Measurements from ENCODE around the gene RNU2-1. TPM values are rescaled to one million over a fixed set of nuclear protein-coding genes. Genes with fewer than 3 reads are reported as not detected.

RNU2-1 gene
- total and polyA plus RNA-seq, 2 experiments from 2014 or later = 11.2 TPM; not detected in 1

DNA sequence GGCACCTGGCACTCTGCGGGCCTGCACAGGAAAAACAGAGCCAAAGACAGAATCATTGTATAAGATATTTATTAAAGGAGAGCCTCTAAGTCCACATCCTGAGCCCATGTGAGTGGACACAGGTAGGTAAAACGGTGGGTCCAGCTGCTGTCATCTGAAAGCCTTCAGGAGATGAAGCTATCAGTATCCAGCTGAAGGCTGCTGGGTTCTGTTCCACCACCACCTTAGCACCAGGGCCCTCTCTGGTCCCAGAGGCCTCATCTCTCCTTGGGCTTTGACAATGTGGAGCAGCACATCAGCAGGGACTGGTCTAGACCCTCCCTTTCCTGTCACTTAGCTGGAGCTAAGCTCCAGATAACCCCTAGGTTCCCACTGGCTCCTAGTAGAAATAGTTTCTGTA is 14.8 kb downstream of the RNU2-1 start:
- Histone ChIP-seq H3F3A (replicated peaks; ENCODE audit: low read depth) (no peaks in the 10 kb centered on the region), H2AFZ (no peak overlapping the region), H3K4me1 (ENCODE audit: insufficient read depth) (no peaks in the 10 kb centered on the region), H3K27me3 (ENCODE audit: insufficient read depth) (no peaks in the 10 kb centered on the region), H3K4me3 (no peak overlapping the region), H3K36me3 (ENCODE audit: insufficient read depth) (no peaks in the 10 kb centered on the region), H3K4me2 (no peak overlapping the region), H4K20me1 (replicated peaks; ENCODE audit: insufficient read depth) (no peaks in the 10 kb centered on the region), H3K27ac (ENCODE audit: low read depth) (no peak overlapping the region), H3K79me2 (replicated peaks; ENCODE audit: insufficient read depth) (no peaks in the 10 kb centered on the region), H3K9me2 (ENCODE audit: insufficient read depth) (no peaks in the 10 kb centered on the region)
- Mint-ChIP-seq H3K27ac (no peak overlapping the region), H3K4me3 (no peak overlapping the region), H3K27me3 (ENCODE audit: insufficient read depth, low read depth, poor library complexity) (peaks cover 5% of the 10 kb centered on the region), H3K9me3 (no peaks in the 10 kb centered on the region), H3K36me3 (ENCODE audit: low read depth) (peaks cover 3% of the 10 kb centered on the region; the same call in 1 of the 3 replicates), H3K4me1 (no peaks in the 10 kb centered on the region)
- TF ChIP-seq, protein P1, sequence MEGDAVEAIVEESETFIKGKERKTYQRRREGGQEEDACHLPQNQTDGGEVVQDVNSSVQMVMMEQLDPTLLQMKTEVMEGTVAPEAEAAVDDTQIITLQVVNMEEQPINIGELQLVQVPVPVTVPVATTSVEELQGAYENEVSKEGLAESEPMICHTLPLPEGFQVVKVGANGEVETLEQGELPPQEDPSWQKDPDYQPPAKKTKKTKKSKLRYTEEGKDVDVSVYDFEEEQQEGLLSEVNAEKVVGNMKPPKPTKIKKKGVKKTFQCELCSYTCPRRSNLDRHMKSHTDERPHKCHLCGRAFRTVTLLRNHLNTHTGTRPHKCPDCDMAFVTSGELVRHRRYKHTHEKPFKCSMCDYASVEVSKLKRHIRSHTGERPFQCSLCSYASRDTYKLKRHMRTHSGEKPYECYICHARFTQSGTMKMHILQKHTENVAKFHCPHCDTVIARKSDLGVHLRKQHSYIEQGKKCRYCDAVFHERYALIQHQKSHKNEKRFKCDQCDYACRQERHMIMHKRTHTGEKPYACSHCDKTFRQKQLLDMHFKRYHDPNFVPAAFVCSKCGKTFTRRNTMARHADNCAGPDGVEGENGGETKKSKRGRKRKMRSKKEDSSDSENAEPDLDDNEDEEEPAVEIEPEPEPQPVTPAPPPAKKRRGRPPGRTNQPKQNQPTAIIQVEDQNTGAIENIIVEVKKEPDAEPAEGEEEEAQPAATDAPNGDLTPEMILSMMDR (conservative IDR thresholded peaks at IDR 0.05; ENCODE audit: low read depth in 2 of 2) = no peak
- TF ChIP-seq ZNF331 (CRISPR knock-in tag; IDR thresholded peaks at IDR 0.05; ENCODE audit: low read depth) = no peak
- TF ChIP-seq, protein P2, sequence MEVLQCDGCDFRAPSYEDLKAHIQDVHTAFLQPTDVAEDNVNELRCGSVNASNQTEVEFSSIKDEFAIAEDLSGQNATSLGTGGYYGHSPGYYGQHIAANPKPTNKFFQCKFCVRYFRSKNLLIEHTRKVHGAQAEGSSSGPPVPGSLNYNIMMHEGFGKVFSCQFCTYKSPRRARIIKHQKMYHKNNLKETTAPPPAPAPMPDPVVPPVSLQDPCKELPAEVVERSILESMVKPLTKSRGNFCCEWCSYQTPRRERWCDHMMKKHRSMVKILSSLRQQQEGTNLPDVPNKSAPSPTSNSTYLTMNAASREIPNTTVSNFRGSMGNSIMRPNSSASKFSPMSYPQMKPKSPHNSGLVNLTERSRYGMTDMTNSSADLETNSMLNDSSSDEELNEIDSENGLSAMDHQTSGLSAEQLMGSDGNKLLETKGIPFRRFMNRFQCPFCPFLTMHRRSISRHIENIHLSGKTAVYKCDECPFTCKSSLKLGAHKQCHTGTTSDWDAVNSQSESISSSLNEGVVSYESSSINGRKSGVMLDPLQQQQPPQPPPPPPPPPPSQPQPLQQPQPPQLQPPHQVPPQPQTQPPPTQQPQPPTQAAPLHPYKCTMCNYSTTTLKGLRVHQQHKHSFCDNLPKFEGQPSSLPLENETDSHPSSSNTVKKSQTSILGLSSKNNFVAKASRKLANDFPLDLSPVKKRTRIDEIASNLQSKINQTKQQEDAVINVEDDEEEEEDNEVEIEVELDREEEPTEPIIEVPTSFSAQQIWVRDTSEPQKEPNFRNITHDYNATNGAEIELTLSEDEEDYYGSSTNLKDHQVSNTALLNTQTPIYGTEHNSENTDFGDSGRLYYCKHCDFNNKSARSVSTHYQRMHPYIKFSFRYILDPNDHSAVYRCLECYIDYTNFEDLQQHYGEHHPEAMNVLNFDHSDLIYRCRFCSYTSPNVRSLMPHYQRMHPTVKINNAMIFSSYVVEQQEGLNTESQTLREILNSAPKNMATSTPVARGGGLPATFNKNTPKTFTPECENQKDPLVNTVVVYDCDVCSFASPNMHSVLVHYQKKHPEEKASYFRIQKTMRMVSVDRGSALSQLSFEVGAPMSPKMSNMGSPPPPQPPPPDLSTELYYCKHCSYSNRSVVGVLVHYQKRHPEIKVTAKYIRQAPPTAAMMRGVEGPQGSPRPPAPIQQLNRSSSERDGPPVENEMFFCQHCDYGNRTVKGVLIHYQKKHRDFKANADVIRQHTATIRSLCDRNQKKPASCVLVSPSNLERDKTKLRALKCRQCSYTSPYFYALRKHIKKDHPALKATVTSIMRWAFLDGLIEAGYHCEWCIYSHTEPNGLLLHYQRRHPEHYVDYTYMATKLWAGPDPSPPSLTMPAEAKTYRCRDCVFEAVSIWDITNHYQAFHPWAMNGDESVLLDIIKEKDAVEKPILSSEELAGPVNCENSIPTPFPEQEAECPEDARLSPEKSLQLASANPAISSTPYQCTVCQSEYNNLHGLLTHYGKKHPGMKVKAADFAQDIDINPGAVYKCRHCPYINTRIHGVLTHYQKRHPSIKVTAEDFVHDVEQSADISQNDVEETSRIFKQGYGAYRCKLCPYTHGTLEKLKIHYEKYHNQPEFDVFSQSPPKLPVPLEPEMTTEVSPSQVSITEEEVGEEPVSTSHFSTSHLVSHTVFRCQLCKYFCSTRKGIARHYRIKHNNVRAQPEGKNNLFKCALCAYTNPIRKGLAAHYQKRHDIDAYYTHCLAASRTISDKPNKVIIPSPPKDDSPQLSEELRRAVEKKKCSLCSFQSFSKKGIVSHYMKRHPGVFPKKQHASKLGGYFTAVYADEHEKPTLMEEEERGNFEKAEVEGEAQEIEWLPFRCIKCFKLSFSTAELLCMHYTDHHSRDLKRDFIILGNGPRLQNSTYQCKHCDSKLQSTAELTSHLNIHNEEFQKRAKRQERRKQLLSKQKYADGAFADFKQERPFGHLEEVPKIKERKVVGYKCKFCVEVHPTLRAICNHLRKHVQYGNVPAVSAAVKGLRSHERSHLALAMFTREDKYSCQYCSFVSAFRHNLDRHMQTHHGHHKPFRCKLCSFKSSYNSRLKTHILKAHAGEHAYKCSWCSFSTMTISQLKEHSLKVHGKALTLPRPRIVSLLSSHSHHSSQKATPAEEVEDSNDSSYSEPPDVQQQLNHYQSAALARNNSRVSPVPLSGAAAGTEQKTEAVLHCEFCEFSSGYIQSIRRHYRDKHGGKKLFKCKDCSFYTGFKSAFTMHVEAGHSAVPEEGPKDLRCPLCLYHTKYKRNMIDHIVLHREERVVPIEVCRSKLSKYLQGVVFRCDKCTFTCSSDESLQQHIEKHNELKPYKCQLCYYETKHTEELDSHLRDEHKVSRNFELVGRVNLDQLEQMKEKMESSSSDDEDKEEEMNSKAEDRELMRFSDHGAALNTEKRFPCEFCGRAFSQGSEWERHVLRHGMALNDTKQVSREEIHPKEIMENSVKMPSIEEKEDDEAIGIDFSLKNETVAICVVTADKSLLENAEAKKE (CRISPR knock-in tag; IDR thresholded peaks at IDR 0.05) = no peak
- TF ChIP-seq CREB1 (CRISPR knock-in tag; IDR thresholded peaks at IDR 0.05; ENCODE audit: low read depth) = no peak
- TF ChIP-seq, protein P3, sequence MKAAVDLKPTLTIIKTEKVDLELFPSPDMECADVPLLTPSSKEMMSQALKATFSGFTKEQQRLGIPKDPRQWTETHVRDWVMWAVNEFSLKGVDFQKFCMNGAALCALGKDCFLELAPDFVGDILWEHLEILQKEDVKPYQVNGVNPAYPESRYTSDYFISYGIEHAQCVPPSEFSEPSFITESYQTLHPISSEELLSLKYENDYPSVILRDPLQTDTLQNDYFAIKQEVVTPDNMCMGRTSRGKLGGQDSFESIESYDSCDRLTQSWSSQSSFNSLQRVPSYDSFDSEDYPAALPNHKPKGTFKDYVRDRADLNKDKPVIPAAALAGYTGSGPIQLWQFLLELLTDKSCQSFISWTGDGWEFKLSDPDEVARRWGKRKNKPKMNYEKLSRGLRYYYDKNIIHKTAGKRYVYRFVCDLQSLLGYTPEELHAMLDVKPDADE (IDR thresholded peaks at IDR 0.05) = no peak
- no peak for TF ChIP-seq STAT1 (IDR thresholded peaks at IDR 0.05; ENCODE audit: unreplicated experiment)
- TF ChIP-seq POLR2AphosphoS5 (IDR thresholded peaks at IDR 0.05; ENCODE audit: low read depth) = no peak
- no peak for TF ChIP-seq EZH2 (IDR thresholded peaks at IDR 0.05; ENCODE audit: low read depth, unreplicated experiment)
- no peak for TF ChIP-seq EZH2phosphoT487 (IDR thresholded peaks at IDR 0.05; ENCODE audit: unreplicated experiment)
- no peak for TF ChIP-seq ZNF114 (CRISPR knock-in tag; IDR thresholded peaks at IDR 0.05)
- TF ChIP-seq, protein P4, sequence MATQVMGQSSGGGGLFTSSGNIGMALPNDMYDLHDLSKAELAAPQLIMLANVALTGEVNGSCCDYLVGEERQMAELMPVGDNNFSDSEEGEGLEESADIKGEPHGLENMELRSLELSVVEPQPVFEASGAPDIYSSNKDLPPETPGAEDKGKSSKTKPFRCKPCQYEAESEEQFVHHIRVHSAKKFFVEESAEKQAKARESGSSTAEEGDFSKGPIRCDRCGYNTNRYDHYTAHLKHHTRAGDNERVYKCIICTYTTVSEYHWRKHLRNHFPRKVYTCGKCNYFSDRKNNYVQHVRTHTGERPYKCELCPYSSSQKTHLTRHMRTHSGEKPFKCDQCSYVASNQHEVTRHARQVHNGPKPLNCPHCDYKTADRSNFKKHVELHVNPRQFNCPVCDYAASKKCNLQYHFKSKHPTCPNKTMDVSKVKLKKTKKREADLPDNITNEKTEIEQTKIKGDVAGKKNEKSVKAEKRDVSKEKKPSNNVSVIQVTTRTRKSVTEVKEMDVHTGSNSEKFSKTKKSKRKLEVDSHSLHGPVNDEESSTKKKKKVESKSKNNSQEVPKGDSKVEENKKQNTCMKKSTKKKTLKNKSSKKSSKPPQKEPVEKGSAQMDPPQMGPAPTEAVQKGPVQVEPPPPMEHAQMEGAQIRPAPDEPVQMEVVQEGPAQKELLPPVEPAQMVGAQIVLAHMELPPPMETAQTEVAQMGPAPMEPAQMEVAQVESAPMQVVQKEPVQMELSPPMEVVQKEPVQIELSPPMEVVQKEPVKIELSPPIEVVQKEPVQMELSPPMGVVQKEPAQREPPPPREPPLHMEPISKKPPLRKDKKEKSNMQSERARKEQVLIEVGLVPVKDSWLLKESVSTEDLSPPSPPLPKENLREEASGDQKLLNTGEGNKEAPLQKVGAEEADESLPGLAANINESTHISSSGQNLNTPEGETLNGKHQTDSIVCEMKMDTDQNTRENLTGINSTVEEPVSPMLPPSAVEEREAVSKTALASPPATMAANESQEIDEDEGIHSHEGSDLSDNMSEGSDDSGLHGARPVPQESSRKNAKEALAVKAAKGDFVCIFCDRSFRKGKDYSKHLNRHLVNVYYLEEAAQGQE (IDR thresholded peaks at IDR 0.05; ENCODE audit: unreplicated experiment) = no peak
- no peak for TF ChIP-seq JUNB (IDR thresholded peaks at IDR 0.05; ENCODE audit: unreplicated experiment)
- TF ChIP-seq NANOG (IDR thresholded peaks at IDR 0.05; ENCODE audit: borderline replicate concordance) = no peak
- DNase-seq (ENCODE audit: low spot score) (no peak), ATAC-seq (no peak)

Measured in GM23338 (cell line).